Loucy (cell line): Measurements from ENCODE around the gene ZBTB21.

Experiments used
- H2AFZ ChIP-seq: fragments of 200-600 bp; sonication (generic); 2 replicates; pipeline ENCODE4 v1.6.0; 2016; ENCODE audit warnings: antibody characterized with exemption, mild to moderate bottlenecking, low read length, moderate library complexity
- H3F3A ChIP-seq: fragments of 200-600 bp; 2 replicates; pipeline ENCODE4 v1.6.0; 2016; ENCODE audit warnings: antibody characterized with exemption, low read depth, mild to moderate bottlenecking
- H3K27me3 ChIP-seq: fragments of 200-600 bp; sonication (generic); 2 replicates; pipeline ENCODE4 v1.6.1; 2014; ENCODE audit warnings: low read length, mild to moderate bottlenecking; ENCODE audit not compliant: insufficient read depth, poor library complexity, severe bottlenecking
- H3K36me3 ChIP-seq: fragments of 200-600 bp; sonication (generic); 2 replicates; pipeline ENCODE4 v1.6.1; 2016; ENCODE audit warnings: low read length; ENCODE audit not compliant: insufficient read depth
- H3K4me1 ChIP-seq: fragments of 200-600 bp; sonication (generic); 2 replicates; pipeline ENCODE4 v1.5.1; 2014; ENCODE audit warnings: low read length, mild to moderate bottlenecking; ENCODE audit not compliant: insufficient read depth, poor library complexity, severe bottlenecking
- H3K4me2 ChIP-seq: fragments of 200-600 bp; sonication (generic); 2 replicates; pipeline ENCODE4 v1.6.0; 2014; ENCODE audit warnings: antibody characterized with exemption, low read length, low read depth, mild to moderate bottlenecking; ENCODE audit not compliant: poor library complexity, severe bottlenecking
- H3K4me3 ChIP-seq: fragments of 200-600 bp; sonication (generic); 2 replicates; pipeline ENCODE4 v1.5.1; 2014; ENCODE audit warnings: low read length, mild to moderate bottlenecking, mixed read lengths; ENCODE audit not compliant: poor library complexity, severe bottlenecking
- H3K79me2 ChIP-seq: fragments of 200-600 bp; sonication (generic); 2 replicates; pipeline ENCODE4 v1.6.1; 2014; ENCODE audit warnings: low read length; ENCODE audit not compliant: insufficient read depth
- H3K9ac ChIP-seq: fragments of 200-600 bp; sonication (generic); 2 replicates; pipeline ENCODE4 v1.6.0; 2014; ENCODE audit warnings: mild to moderate bottlenecking, low read depth, low read length, moderate library complexity; ENCODE audit not compliant: poor library complexity, severe bottlenecking
- H3K9me2 ChIP-seq: fragments of 200-600 bp; sonication (generic); replicated peaks from 2 replicates; pipeline ENCODE4 v1.6.1; 2016; ENCODE audit warnings: low read depth, low read length, mixed read lengths
- H3K9me3 ChIP-seq: fragments of 200-600 bp; sonication (generic); 2 replicates; pipeline ENCODE4 v1.6.1; 2014; ENCODE audit warnings: mild to moderate bottlenecking, antibody characterized with exemption, low read length, low read depth; ENCODE audit not compliant: insufficient read depth
- H4K20me1 ChIP-seq: fragments of 200-600 bp; sonication (generic); 2 replicates; pipeline ENCODE4 v1.6.0; 2014; ENCODE audit warnings: antibody characterized with exemption, low read length, mild to moderate bottlenecking; ENCODE audit not compliant: insufficient read depth, poor library complexity, severe bottlenecking
- CTCF ChIP-seq: fragments of 200-600 bp; sonication (generic); conservative IDR thresholded peaks from 2 replicates; pipeline ENCODE4 v1.5.1; 2014; ENCODE audit warnings: mild to moderate bottlenecking, antibody characterized with exemption, low read length
- EZH2phosphoT487 ChIP-seq: fragments of 200-600 bp; IDR thresholded peaks from 2 replicates; pipeline ENCODE4 v1.6.1; 2018; ENCODE audit warnings: antibody characterized with exemption, mild to moderate bottlenecking, moderate library complexity, borderline replicate concordance

The ZBTB21 gene

GRCh38 chr21:41980561-41980960 lies 29.6 kb downstream of the ZBTB21 start:
- Histone ChIP-seq H2AFZ (no peak overlapping the region), H3K79me2 (no peaks in the 10 kb centered on the region), H3K9me2 (no peaks in the 10 kb centered on the region), H4K20me1 (no peaks in the 10 kb centered on the region), H3K36me3 (no peaks in the 10 kb centered on the region), H3K4me1 (peaks cover 4% of the 10 kb centered on the region), H3K4me3 (no peak overlapping the region), H3K4me2 (no peak overlapping the region), H3K27me3 (no peaks in the 10 kb centered on the region), H3K9ac (no peak overlapping the region), H3F3A (no peaks in the 10 kb centered on the region), H3K9me3 (peaks cover 13% of the 10 kb centered on the region; the same call in 1 of the 2 replicates)
- TF ChIP-seq EZH2phosphoT487 = no peak
- no peak for TF ChIP-seq CTCF

GRCh38 chr21:41979751-41980369 lies 30.3 kb downstream of the ZBTB21 start:
- Histone ChIP-seq H3K4me2 (no peak overlapping the region), H3K27me3 (no peaks in the 10 kb centered on the region), H4K20me1 (no peaks in the 10 kb centered on the region), H3K4me3 (no peak overlapping the region), H3K4me1 (no peaks in the 10 kb centered on the region), H3K79me2 (no peaks in the 10 kb centered on the region), H3K36me3 (no peaks in the 10 kb centered on the region), H2AFZ (no peak overlapping the region), H3F3A (no peaks in the 10 kb centered on the region), H3K9me3 (peaks cover 13% of the 10 kb centered on the region; the same call in 1 of the 2 replicates), H3K9ac (no peak overlapping the region), H3K9me2 (no peaks in the 10 kb centered on the region)
- TF ChIP-seq CTCF (no peak), EZH2phosphoT487 (no peak)

GRCh38 chr21:41979335-41979734 lies 30.8 kb downstream of the ZBTB21 start:
- H4K20me1 ChIP-seq = no peaks in the 10 kb centered on the region
- no peaks in the 10 kb centered on the region for H3K79me2 ChIP-seq
- H3F3A ChIP-seq = no peaks in the 10 kb centered on the region
- no peaks in the 10 kb centered on the region for H3K36me3 ChIP-seq
- TF ChIP-seq CTCF (no peak), EZH2phosphoT487 (no peak)
- no peak overlapping the region for H3K4me3 ChIP-seq
- peaks cover 3% of the 10 kb centered on the region for H3K4me1 ChIP-seq
- peaks cover 13% of the 10 kb centered on the region; the same call in 1 of the 2 replicates for H3K9me3 ChIP-seq
- H3K27me3 ChIP-seq = no peaks in the 10 kb centered on the region
- H3K9me2 ChIP-seq = no peaks in the 10 kb centered on the region
- no peak overlapping the region for H2AFZ ChIP-seq
- H3K4me2 ChIP-seq = no peak overlapping the region
- H3K9ac ChIP-seq = no peak overlapping the region
